ENCODE data around the gene DUS2. TPM values are rescaled to one million over a fixed set of nuclear protein-coding genes. Genes with fewer than 3 reads are reported as not detected.

Gene DUS2
- total and polyA plus RNA-seq, 9 of the 15 experiments (the other 6 are each of a cell fraction or from before 2014, with no cell fraction given): 5.8 to 22.5 (median 20.6) TPM

GRCh38 chr16:68075980-68076379, 52.9 kb downstream of the DUS2 start:
- 88% methylated on average over 3 of the region's 3 CpGs for WGBS (ENCODE audit: insufficient coverage, low coverage, missing lambda C conversion rate)
- no peak overlapping the region for H2AFZ ChIP-seq (ENCODE audit: low read depth, low read length)
- TF ChIP-seq KLF6 (CRISPR knock-in tag; IDR thresholded peaks at IDR 0.05; ENCODE audit: borderline replicate concordance) (no peak), THAP7 (CRISPR knock-in tag; IDR thresholded peaks at IDR 0.05) (no peak), NR1H2 (CRISPR knock-in tag; IDR thresholded peaks at IDR 0.05) (no peak)
- H3K9me3 ChIP-seq (replicated peaks; ENCODE audit: control insufficient read depth, insufficient read depth, low read depth, low read length): no peaks in the 10 kb centered on the region
- no peak overlapping the region for H3K4me3 ChIP-seq
- no TSS peak for BruUV-seq (replicated peaks)
- H4K20me1 ChIP-seq (replicated peaks; ENCODE audit: control insufficient read depth, insufficient read depth, low read length): no peaks in the 10 kb centered on the region
- no peak for FAIRE-seq
- H3K79me2 ChIP-seq (ENCODE audit: control insufficient read depth, insufficient read depth, low read length): peaks cover 4% of the 10 kb centered on the region; the same call in 1 of the 3 replicates
- ChIA-PET POLR2A (interaction anchor here (0.6 to 5.3 kb wide), 3 partner anchors 10 to 248 kb away, joined by 3 to 33 read pairs (median 4); partner anchors contain the start of gene NFATC3), CTCF (ENCODE audit: low intra/inter-chr PET ratio) (no interaction called here)
- peaks cover 2% of the 10 kb centered on the region for H3K9me1 ChIP-seq (ENCODE audit: control insufficient read depth, insufficient read depth, low read length)
- DNase-seq (ENCODE audit: extremely low read depth in 1 of 4, low spot score in 3 of 4): no peak
- H3K27ac ChIP-seq (ENCODE audit: extremely low read depth, low read depth, low read length): no peak overlapping the region; the same call in 2 of the 3 replicates
- intact Hi-C loops (cut with micrococcal nuclease): no loop called here
- peaks cover 73% of the 10 kb centered on the region; the same call in 2 of the 3 replicates for H3K36me3 ChIP-seq (ENCODE audit: control insufficient read depth, insufficient read depth, low read length)
- H3K27me3 ChIP-seq (ENCODE audit: control insufficient read depth in 2 of 2, insufficient read depth in 2 of 2, low read length in 2 of 2): no peaks in the 10 kb centered on the region
- H3K9ac ChIP-seq (ENCODE audit: insufficient read depth in 1 of 2, low read depth in 2 of 2, low read length in 2 of 2): no peak overlapping the region
- peaks cover 39 to 42% of the 10 kb centered on the region in 2 experiments for H3K4me1 ChIP-seq (replicated peaks in 1 of 2; ENCODE audit: control insufficient read depth in 2 of 2, insufficient read depth in 2 of 2, low read length in 2 of 2)
- no peak overlapping the region for H3K4me2 ChIP-seq (ENCODE audit: insufficient read depth, low read length)
- in situ Hi-C loops (cut with MboI): loop anchor here (10.0 kb wide), 1 partner anchor 149 kb away; no protein-coding TSS in a partner anchor
- ATAC-seq: no peak

GRCh38 chr16:68076560-68076959, 53.5 kb downstream of the DUS2 start:
- in situ Hi-C loops (cut with MboI) (loop anchor here (10.0 kb wide), 1 partner anchor 148 kb away; no protein-coding TSS in a partner anchor), intact Hi-C loops (cut with micrococcal nuclease) (no loop called here)
- H3K9me1 ChIP-seq (ENCODE audit: control insufficient read depth, insufficient read depth, low read length): peaks cover 2% of the 10 kb centered on the region
- H3K9ac ChIP-seq (ENCODE audit: insufficient read depth in 1 of 2, low read depth in 2 of 2, low read length in 2 of 2): no peak overlapping the region
- TF ChIP-seq HSF4 (CRISPR knock-in tag; IDR thresholded peaks at IDR 0.05; ENCODE audit: borderline replicate concordance): no peak
- no peak for TF ChIP-seq ATF7 (IDR thresholded peaks at IDR 0.05)
- TF ChIP-seq E2F5 (CRISPR knock-in tag; IDR thresholded peaks at IDR 0.05): no peak
- no peak for TF ChIP-seq RBM34 (IDR thresholded peaks at IDR 0.05; ENCODE audit: borderline replicate concordance, insufficient read depth, low read length)
- no peak for TF ChIP-seq FOXP1 (CRISPR knock-in tag; IDR thresholded peaks at IDR 0.05)
- no peak for TF ChIP-seq ZBTB12 (CRISPR knock-in tag; IDR thresholded peaks at IDR 0.05)
- no peak for TF ChIP-seq STAT6 (CRISPR knock-in tag; IDR thresholded peaks at IDR 0.05)
- no peak overlapping the region for H2AFZ ChIP-seq (ENCODE audit: low read depth, low read length)
- ATAC-seq: no peak
- H4K20me1 ChIP-seq (replicated peaks; ENCODE audit: control insufficient read depth, insufficient read depth, low read length): no peaks in the 10 kb centered on the region
- peaks cover 67% of the 10 kb centered on the region; the same call in 2 of the 3 replicates for H3K36me3 ChIP-seq (ENCODE audit: control insufficient read depth, insufficient read depth, low read length)
- H3K27me3 ChIP-seq (ENCODE audit: control insufficient read depth in 2 of 2, insufficient read depth in 2 of 2, low read length in 2 of 2): no peaks in the 10 kb centered on the region
- CTCF ChIA-PET (ENCODE audit: low intra/inter-chr PET ratio): no interaction called here
- no peaks in the 10 kb centered on the region for H3K9me3 ChIP-seq (replicated peaks; ENCODE audit: control insufficient read depth, insufficient read depth, low read depth, low read length)
- no peak for DNase-seq (ENCODE audit: extremely low read depth in 1 of 4, low spot score in 3 of 4)
- no peak overlapping the region for H3K4me2 ChIP-seq (ENCODE audit: insufficient read depth, low read length)
- no peak for FAIRE-seq
- peaks cover 4% of the 10 kb centered on the region; the same call in 1 of the 3 replicates for H3K79me2 ChIP-seq (ENCODE audit: control insufficient read depth, insufficient read depth, low read length)
- no TSS peak for BruUV-seq (replicated peaks)
- H3K4me1 ChIP-seq (replicated peaks in 1 of 2; ENCODE audit: control insufficient read depth in 2 of 2, insufficient read depth in 2 of 2, low read length in 2 of 2): peaks cover 44 to 45% of the 10 kb centered on the region in 2 experiments
- H3K27ac ChIP-seq (ENCODE audit: extremely low read depth, low read depth, low read length): no peak overlapping the region
- WGBS (ENCODE audit: insufficient coverage, low coverage, missing lambda C conversion rate): 90% methylated on average over 3 of the region's 3 CpGs
- H3K4me3 ChIP-seq: no peak overlapping the region
- POLR2A ChIA-PET: interaction anchor here (0.6 to 5.3 kb wide), 3 partner anchors 9 to 248 kb away, joined by 3 to 33 read pairs (median 4); partner anchors contain the start of gene NFATC3
